PC-3 (cell line): ENCODE data around the gene PPP1R12A. TPM values are rescaled to one million over a fixed set of nuclear protein-coding genes. Genes with fewer than 3 reads are reported as not detected.

Experiments
- ATAC-seq: fragments of 200-7000 bp; cut with Tn5 transposase; 2 replicates; pipeline ENCODE4 v1.9.1; 2020; ENCODE audit warnings: mild to moderate bottlenecking, moderate library complexity
- BruUV-seq: library from RNA; stranded (reverse); fragments of 400-500 nt; replicated peaks from 2 replicates; lab custom pipeline; 2021; lab: Mats Ljungman, UMichigan
- CTCF ChIA-PET: fragments of 300-600 bp; sonication (Branson Sonifier 250); formaldehyde crosslinking; loops from one replicate; lab custom pipeline; 2022; ENCODE audit warnings: antibody characterized with exemption; lab: Charles Lee
- POLR2A ChIA-PET: fragments of 300-600 bp; sonication (Branson Sonifier 250); formaldehyde crosslinking; loops from one replicate; lab custom pipeline; 2022; ENCODE audit warnings: antibody characterized with exemption; ENCODE audit not compliant: unreplicated experiment; lab: Charles Lee
- DNase-seq: peaks from one replicate; pipeline ENCODE4 v3.0.0-alpha.2; 2015
- H2AFZ ChIP-seq: fragments of 300-600 bp; sonication (generic); 2 replicates; pipeline ENCODE4 v1.6.0; 2016; ENCODE audit warnings: antibody characterized with exemption, low read length
- H3F3A ChIP-seq: fragments of 300-600 bp; sonication (generic); one replicate; pipeline ENCODE4 v1.6.0; 2017; ENCODE audit warnings: antibody characterized with exemption, low read length, control low read depth, mild to moderate bottlenecking; ENCODE audit not compliant: unreplicated experiment
- H3K27ac ChIP-seq: fragments of 300-600 bp; sonication (generic); 2 replicates; pipeline ENCODE4 v1.5.1; 2016; ENCODE audit warnings: mild to moderate bottlenecking, low read length
- H3K27me3 ChIP-seq: fragments of 300-600 bp; sonication (generic); 2 replicates; pipeline ENCODE4 v1.6.1; 2016; ENCODE audit warnings: low read length, mixed read lengths
- H3K36me3 ChIP-seq: fragments of 300-600 bp; sonication (generic); 2 replicates; pipeline ENCODE4 v1.6.1; 2016; ENCODE audit warnings: low read depth, mixed run types, low read length, mixed read lengths
- H3K4me1 ChIP-seq: fragments of 300-600 bp; sonication (generic); 2 replicates; pipeline ENCODE4 v1.5.1; 2016; ENCODE audit warnings: low read length; ENCODE audit not compliant: insufficient read depth
- H3K4me2 ChIP-seq: fragments of 300-600 bp; sonication (generic); 2 replicates; pipeline ENCODE4 v1.6.0; 2016; ENCODE audit warnings: low read length
- H3K4me3 ChIP-seq: fragments of 300-600 bp; sonication (generic); 2 replicates; pipeline ENCODE4 v1.5.1; 2016; ENCODE audit warnings: mild to moderate bottlenecking, low read length, mixed read lengths
- H3K79me2 ChIP-seq: fragments of 300-600 bp; sonication (generic); 2 replicates; pipeline ENCODE4 v1.6.1; 2017; ENCODE audit warnings: low read length, mixed read lengths
- H3K9ac ChIP-seq: fragments of 300-600 bp; sonication (generic); 2 replicates; pipeline ENCODE4 v1.6.0; 2016; ENCODE audit warnings: mild to moderate bottlenecking, low read length
- H3K9me2 ChIP-seq: fragments of 300-600 bp; sonication (generic); replicated peaks from 2 replicates; pipeline ENCODE4 v1.6.1; 2016; ENCODE audit warnings: mixed run types, low read length, mixed read lengths
- H3K9me3 ChIP-seq: fragments of 300-600 bp; sonication (generic); 2 replicates; pipeline ENCODE4 v1.6.1; 2016; ENCODE audit warnings: low read length, mixed read lengths
- H4K20me1 ChIP-seq: fragments of 300-600 bp; sonication (generic); 2 replicates; pipeline ENCODE4 v1.6.1; 2016; ENCODE audit warnings: low read length, mixed read lengths
- EZH2 ChIP-seq: fragments of 300-600 bp; sonication (generic); IDR thresholded peaks from one replicate; pipeline ENCODE4 v1.6.1; 2017; ENCODE audit warnings: antibody characterized with exemption, mild to moderate bottlenecking, low read length; ENCODE audit not compliant: unreplicated experiment
- EZH2phosphoT487 ChIP-seq: fragments of 300-600 bp; sonication (generic); IDR thresholded peaks from 2 replicates; pipeline ENCODE4 v1.6.1; 2018; ENCODE audit warnings: mild to moderate bottlenecking, antibody characterized with exemption, low read length, borderline replicate concordance
- intact Hi-C: fragments of 100-400 bp; cut with micrococcal nuclease; formaldehyde crosslinking; loops from 2 replicates; pipeline ENCODE4 v1.9.0; 2023
- total RNA-seq: library from RNA; depleted of rRNA; stranded (reverse); fragments of >200 nt; gene quantifications from 2 replicates; pipeline ENCODE4 v1.2.3, GENCODE V29; 2014
- TF ChIP-seq, protein P1 (sequence below): fragments of 300-600 bp; sonication (generic); conservative IDR thresholded peaks from 2 replicates; pipeline ENCODE4 v1.5.1; 2017; ENCODE audit warnings: antibody characterized with exemption, low read depth, mild to moderate bottlenecking, low read length

PPP1R12A gene
- total RNA-seq, 1 experiment from 2014 or later = 43.2 TPM

- no peaks in the 10 kb centered on the region for H3K9me3 ChIP-seq
- ATAC-seq = no peak
- no peaks in the 10 kb centered on the region for H3F3A ChIP-seq
- no TSS peak for BruUV-seq
- peaks cover 27% of the 10 kb centered on the region for H4K20me1 ChIP-seq
- no peak overlapping the region for H3K27ac ChIP-seq
- no peak overlapping the region for H3K4me3 ChIP-seq
- H2AFZ ChIP-seq = no peak overlapping the region
- no peaks in the 10 kb centered on the region for H3K9me2 ChIP-seq
- peaks cover 98% of the 10 kb centered on the region for H3K79me2 ChIP-seq
- DNase-seq = no peak
- H3K4me1 ChIP-seq = no peaks in the 10 kb centered on the region
- intact Hi-C loops = no loop called here
- POLR2A ChIA-PET = no interaction called here
- CTCF ChIA-PET = no interaction called here
- TF ChIP-seq, protein P1, sequence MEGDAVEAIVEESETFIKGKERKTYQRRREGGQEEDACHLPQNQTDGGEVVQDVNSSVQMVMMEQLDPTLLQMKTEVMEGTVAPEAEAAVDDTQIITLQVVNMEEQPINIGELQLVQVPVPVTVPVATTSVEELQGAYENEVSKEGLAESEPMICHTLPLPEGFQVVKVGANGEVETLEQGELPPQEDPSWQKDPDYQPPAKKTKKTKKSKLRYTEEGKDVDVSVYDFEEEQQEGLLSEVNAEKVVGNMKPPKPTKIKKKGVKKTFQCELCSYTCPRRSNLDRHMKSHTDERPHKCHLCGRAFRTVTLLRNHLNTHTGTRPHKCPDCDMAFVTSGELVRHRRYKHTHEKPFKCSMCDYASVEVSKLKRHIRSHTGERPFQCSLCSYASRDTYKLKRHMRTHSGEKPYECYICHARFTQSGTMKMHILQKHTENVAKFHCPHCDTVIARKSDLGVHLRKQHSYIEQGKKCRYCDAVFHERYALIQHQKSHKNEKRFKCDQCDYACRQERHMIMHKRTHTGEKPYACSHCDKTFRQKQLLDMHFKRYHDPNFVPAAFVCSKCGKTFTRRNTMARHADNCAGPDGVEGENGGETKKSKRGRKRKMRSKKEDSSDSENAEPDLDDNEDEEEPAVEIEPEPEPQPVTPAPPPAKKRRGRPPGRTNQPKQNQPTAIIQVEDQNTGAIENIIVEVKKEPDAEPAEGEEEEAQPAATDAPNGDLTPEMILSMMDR = no peak
- TF ChIP-seq EZH2 (no peak), EZH2phosphoT487 (no peak)
- H3K36me3 ChIP-seq = no peaks in the 10 kb centered on the region
- no peak overlapping the region for H3K4me2 ChIP-seq
- H3K27me3 ChIP-seq = no peaks in the 10 kb centered on the region
- H3K9ac ChIP-seq = no peak overlapping the region
Measured at GRCh38 chr12:79921786-79922185, 13.1 kb downstream of the PPP1R12A start.

GRCh38 chr12:79920421-79921238, 14.3 kb downstream of the PPP1R12A start:
- Histone ChIP-seq H3K9me3 (no peaks in the 10 kb centered on the region), H3K9ac (no peak overlapping the region), H3K4me3 (no peak overlapping the region), H3K27me3 (no peaks in the 10 kb centered on the region), H3K4me2 (no peak overlapping the region), H4K20me1 (peaks cover 27% of the 10 kb centered on the region), H3F3A (no peaks in the 10 kb centered on the region), H3K4me1 (no peaks in the 10 kb centered on the region), H3K36me3 (no peaks in the 10 kb centered on the region), H3K79me2 (peaks cover 98% of the 10 kb centered on the region), H3K9me2 (no peaks in the 10 kb centered on the region), H3K27ac (no peak overlapping the region), H2AFZ (no peak overlapping the region)
- intact Hi-C loops = no loop called here
- TF ChIP-seq, protein P1 = no peak
- no peak for TF ChIP-seq EZH2
- ChIA-PET POLR2A (interaction anchor here (0.5 kb wide), 1 partner anchor 20 kb away, joined by 3 read pairs; no protein-coding TSS in a partner anchor), CTCF (no interaction called here)
- ATAC-seq = no peak
- no peak for DNase-seq
- BruUV-seq = no TSS peak

GRCh38 chr12:79919762-79920161, 15.1 kb downstream of the PPP1R12A start:
- ATAC-seq (no peak), DNase-seq (no peak)
- no TSS peak for BruUV-seq
- Histone ChIP-seq H3K36me3 (no peaks in the 10 kb centered on the region), H3K4me3 (no peak overlapping the region), H3K79me2 (peaks cover 98% of the 10 kb centered on the region), H4K20me1 (peaks cover 27% of the 10 kb centered on the region), H3K9ac (no peak overlapping the region), H2AFZ (no peak overlapping the region), H3K4me2 (no peak overlapping the region), H3K27me3 (no peaks in the 10 kb centered on the region), H3K9me2 (no peaks in the 10 kb centered on the region), H3K9me3 (no peaks in the 10 kb centered on the region), H3K4me1 (no peaks in the 10 kb centered on the region), H3K27ac (no peak overlapping the region), H3F3A (no peaks in the 10 kb centered on the region)
- ChIA-PET CTCF (no interaction called here), POLR2A (no interaction called here)
- intact Hi-C loops = no loop called here
- TF ChIP-seq EZH2 (no peak), EZH2phosphoT487 (no peak)
- TF ChIP-seq, protein P1 = no peak
